ENCODE results near the gene CACNA1D. TPM values are rescaled to one million over a fixed set of nuclear protein-coding genes. Genes with fewer than 3 reads are reported as not detected.

The CACNA1D gene
- total and polyA plus RNA-seq, 2 donors (not counting 1 experiment from before 2014, with no cell fraction given) = 0.17 to 0.37 TPM

GRCh38 chr3:53805463-53806159 lies 311.2 kb downstream of the CACNA1D start:
- TF ChIP-seq EZH2 (IDR thresholded peaks at IDR 0.05; ENCODE audit: low read length, missing control alignments) (no peak), CTCF (conservative IDR thresholded peaks at IDR 0.05 in 1 of 2, IDR thresholded peaks at IDR 0.05 in 1 of 2; ENCODE audit: low read depth in 1 of 2, low read length in 2 of 2) (no peak)
- no peaks in the 10 kb centered on the region for H3K36me3 ChIP-seq (ENCODE audit: control insufficient read depth, insufficient read depth, low read length)
- no peak overlapping the region for H3K4me2 ChIP-seq (ENCODE audit: extremely low read depth, insufficient read depth, low read length)
- no peak for DNase-seq (ENCODE audit: low read depth in 2 of 2)
- H2AFZ ChIP-seq (ENCODE audit: low read length) = no peak overlapping the region
- no peaks in the 10 kb centered on the region for H3K27me3 ChIP-seq (ENCODE audit: control insufficient read depth, insufficient read depth, low read length)
- H3K9ac ChIP-seq (ENCODE audit: insufficient read depth, low read length) = no peak overlapping the region
- no peaks in the 10 kb centered on the region for H3K9me3 ChIP-seq (ENCODE audit: control insufficient read depth, insufficient read depth, low read depth, low read length)
- H3K4me1 ChIP-seq (ENCODE audit: control insufficient read depth, extremely low read depth, insufficient read depth, low read length) = peaks cover 16% of the 10 kb centered on the region
- no peaks in the 10 kb centered on the region for H4K20me1 ChIP-seq (ENCODE audit: control insufficient read depth, extremely low read depth, insufficient read depth, low read length)
- H3K79me2 ChIP-seq (ENCODE audit: control insufficient read depth, insufficient read depth, low read length) = no peaks in the 10 kb centered on the region
- no peak overlapping the region for H3K4me3 ChIP-seq (replicated peaks in 1 of 4; ENCODE audit: control extremely low read depth in 1 of 4, insufficient read depth in 1 of 4, low read depth in 3 of 4, low read length in 4 of 4)
- H3K27ac ChIP-seq (ENCODE audit: insufficient read depth, low read length) = peak overlapping the region; percentile 72

GRCh38 chr3:53806182-53807116 lies 312.0 kb downstream of the CACNA1D start:
- no peaks in the 10 kb centered on the region for H3K9me3 ChIP-seq (ENCODE audit: control insufficient read depth, insufficient read depth, low read depth, low read length)
- peaks cover 16% of the 10 kb centered on the region for H3K4me1 ChIP-seq (ENCODE audit: control insufficient read depth, extremely low read depth, insufficient read depth, low read length)
- H3K9ac ChIP-seq (ENCODE audit: insufficient read depth, low read length) = peak overlapping the region; percentile 13
- H3K79me2 ChIP-seq (ENCODE audit: control insufficient read depth, insufficient read depth, low read length) = no peaks in the 10 kb centered on the region
- no peak overlapping the region for H3K4me3 ChIP-seq (replicated peaks in 1 of 4; ENCODE audit: control extremely low read depth in 1 of 4, insufficient read depth in 1 of 4, low read depth in 3 of 4, low read length in 4 of 4)
- no peaks in the 10 kb centered on the region for H3K27me3 ChIP-seq (ENCODE audit: control insufficient read depth, insufficient read depth, low read length)
- no peaks in the 10 kb centered on the region for H3K36me3 ChIP-seq (ENCODE audit: control insufficient read depth, insufficient read depth, low read length)
- H2AFZ ChIP-seq (ENCODE audit: low read length) = peak overlapping the region; percentile 47
- DNase-seq (ENCODE audit: low read depth in 2 of 2) = peak; percentile 28 to 88
- peak overlapping the region; percentile 72 for H3K27ac ChIP-seq (ENCODE audit: insufficient read depth, low read length)
- H4K20me1 ChIP-seq (ENCODE audit: control insufficient read depth, extremely low read depth, insufficient read depth, low read length) = no peaks in the 10 kb centered on the region
- TF ChIP-seq CTCF (conservative IDR thresholded peaks at IDR 0.05 in 1 of 2, IDR thresholded peaks at IDR 0.05 in 1 of 2; ENCODE audit: low read depth in 1 of 2, low read length in 2 of 2) = no peak
- no peak for TF ChIP-seq EZH2 (IDR thresholded peaks at IDR 0.05; ENCODE audit: low read length, missing control alignments)
- peak overlapping the region; percentile 73 for H3K4me2 ChIP-seq (ENCODE audit: extremely low read depth, insufficient read depth, low read length)

GRCh38 chr3:53807117-53807810 lies 312.9 kb downstream of the CACNA1D start:
- Histone ChIP-seq H4K20me1 (ENCODE audit: control insufficient read depth, extremely low read depth, insufficient read depth, low read length) (no peaks in the 10 kb centered on the region), H3K4me1 (ENCODE audit: control insufficient read depth, extremely low read depth, insufficient read depth, low read length) (peaks cover 16% of the 10 kb centered on the region), H2AFZ (ENCODE audit: low read length) (no peak overlapping the region), H3K4me2 (ENCODE audit: extremely low read depth, insufficient read depth, low read length) (no peak overlapping the region), H3K36me3 (ENCODE audit: control insufficient read depth, insufficient read depth, low read length) (no peaks in the 10 kb centered on the region), H3K27me3 (ENCODE audit: control insufficient read depth, insufficient read depth, low read length) (no peaks in the 10 kb centered on the region), H3K9ac (ENCODE audit: insufficient read depth, low read length) (no peak overlapping the region), H3K9me3 (ENCODE audit: control insufficient read depth, insufficient read depth, low read depth, low read length) (no peaks in the 10 kb centered on the region), H3K4me3 (replicated peaks in 1 of 4; ENCODE audit: control extremely low read depth in 1 of 4, insufficient read depth in 1 of 4, low read depth in 3 of 4, low read length in 4 of 4) (no peak overlapping the region), H3K27ac (ENCODE audit: insufficient read depth, low read length) (no peak overlapping the region), H3K79me2 (ENCODE audit: control insufficient read depth, insufficient read depth, low read length) (no peaks in the 10 kb centered on the region)
- TF ChIP-seq EZH2 (IDR thresholded peaks at IDR 0.05; ENCODE audit: low read length, missing control alignments) = no peak
- no peak for DNase-seq (ENCODE audit: low read depth in 2 of 2)
